ENCODE measurements around the gene ZNF185. TPM values are rescaled to one million over a fixed set of nuclear protein-coding genes. Genes with fewer than 3 reads are reported as not detected.

The ZNF185 gene
- total RNA-seq, 4 donors from 2014 or later, result 0.56 to 2.2 (median 1.3) TPM

GRCh38 chrX:152926279-152926678 is 28.4 kb downstream of the ZNF185 start:
- Histone ChIP-seq H3K27ac (no peak overlapping the region), H3K9me3 (no peaks in the 10 kb centered on the region), H3K4me1 (no peaks in the 10 kb centered on the region), H3K4me3 (no peak overlapping the region), H3K36me3 (no peaks in the 10 kb centered on the region), H3K27me3 (no peaks in the 10 kb centered on the region)
- ATAC-seq, result no peak
- intact Hi-C loops (cut with DNase I; ENCODE audit: low total_unique reads) (no loop called here), in situ Hi-C loops (cut with MboI; ENCODE audit: low sequenced_read_pairs in 4 of 4) (loop anchor here in 1 of 4 donors (25.0 kb wide), 1 partner anchor 536 kb away; the partner anchor contains the start of gene HAUS7)
- TF ChIP-seq POLR2A (IDR thresholded peaks at IDR 0.05) (no peak), CTCF (IDR thresholded peaks at IDR 0.05 in 4 of 5, conservative IDR thresholded peaks at IDR 0.05 in 1 of 5) (peak in 1 of 5 experiments; percentile 23)
- DNase-seq, result no peak

GRCh38 chrX:152926923-152927322 is 29.1 kb downstream of the ZNF185 start:
- TF ChIP-seq POLR2A (IDR thresholded peaks at IDR 0.05), result no peak
- no peak overlapping the region for H3K4me3 ChIP-seq
- H3K36me3 ChIP-seq, result no peaks in the 10 kb centered on the region
- in situ Hi-C loops (cut with MboI; ENCODE audit: low sequenced_read_pairs in 4 of 4), result loop anchor here in 1 of 4 donors (25.0 kb wide), 1 partner anchor 535 kb away; the partner anchor contains the start of gene HAUS7
- no peaks in the 10 kb centered on the region for H3K4me1 ChIP-seq
- no peak overlapping the region for H3K27ac ChIP-seq
- intact Hi-C loops (cut with DNase I; ENCODE audit: low total_unique reads), result no loop called here
- DNase-seq (no peak), ATAC-seq (no peak)
- no peaks in the 10 kb centered on the region for H3K9me3 ChIP-seq
- H3K27me3 ChIP-seq, result no peaks in the 10 kb centered on the region

GRCh38 chrX:152927858-152928760 is 30.2 kb downstream of the ZNF185 start:
- no peak overlapping the region for H3K4me3 ChIP-seq
- no peak for TF ChIP-seq POLR2A (IDR thresholded peaks at IDR 0.05)
- TF ChIP-seq CTCF (IDR thresholded peaks at IDR 0.05 in 4 of 5, conservative IDR thresholded peaks at IDR 0.05 in 1 of 5), result no peak
- no peaks in the 10 kb centered on the region for H3K4me1 ChIP-seq
- no peaks in the 10 kb centered on the region for H3K27me3 ChIP-seq
- H3K9me3 ChIP-seq, result no peaks in the 10 kb centered on the region
- H3K36me3 ChIP-seq, result no peaks in the 10 kb centered on the region
- intact Hi-C loops (cut with DNase I; ENCODE audit: low total_unique reads) (no loop called here), in situ Hi-C loops (cut with MboI; ENCODE audit: low sequenced_read_pairs in 4 of 4) (loop anchor here in 1 of 4 donors (25.0 kb wide), 1 partner anchor 534 kb away; the partner anchor contains the start of gene HAUS7)
- ATAC-seq (no peak), DNase-seq (no peak)
- H3K27ac ChIP-seq, result no peak overlapping the region

GRCh38 chrX:152928761-152929400 is 31.0 kb downstream of the ZNF185 start:
- in situ Hi-C loops (cut with MboI; ENCODE audit: low sequenced_read_pairs in 4 of 4), result loop anchor here in 1 of 4 donors (25.0 kb wide), 1 partner anchor 533 kb away; the partner anchor contains the start of gene HAUS7
- H3K4me3 ChIP-seq, result no peak overlapping the region
- TF ChIP-seq CTCF (IDR thresholded peaks at IDR 0.05 in 4 of 5, conservative IDR thresholded peaks at IDR 0.05 in 1 of 5) (no peak), POLR2A (IDR thresholded peaks at IDR 0.05) (no peak)
- H3K9me3 ChIP-seq, result no peaks in the 10 kb centered on the region
- H3K27ac ChIP-seq, result no peak overlapping the region
- no peaks in the 10 kb centered on the region for H3K36me3 ChIP-seq
- H3K27me3 ChIP-seq, result no peaks in the 10 kb centered on the region
- H3K4me1 ChIP-seq, result no peaks in the 10 kb centered on the region
- ATAC-seq, result no peak
- no peak for DNase-seq
- intact Hi-C loops (cut with DNase I; ENCODE audit: low total_unique reads), result no loop called here

- intact Hi-C loops (cut with DNase I; ENCODE audit: low total_unique reads), result no loop called here
- ATAC-seq, result no peak
- TF ChIP-seq POLR2A (IDR thresholded peaks at IDR 0.05) (no peak), CTCF (IDR thresholded peaks at IDR 0.05 in 4 of 5, conservative IDR thresholded peaks at IDR 0.05 in 1 of 5) (no peak)
Measured at GRCh38 chrX:152929898-152930297, 32.0 kb downstream of the ZNF185 start.

More at GRCh38 chrX:152929898-152930297, 32.0 kb downstream of the ZNF185 start:
- DNase-seq, result no peak
- Histone ChIP-seq H3K27me3 (no peaks in the 10 kb centered on the region), H3K9me3 (no peaks in the 10 kb centered on the region), H3K4me3 (no peak overlapping the region), H3K4me1 (no peaks in the 10 kb centered on the region), H3K27ac (no peak overlapping the region), H3K36me3 (no peaks in the 10 kb centered on the region)
- in situ Hi-C loops (cut with MboI; ENCODE audit: low sequenced_read_pairs in 4 of 4), result loop anchor here in 1 of 4 donors (25.0 kb wide), 1 partner anchor 532 kb away; the partner anchor contains the start of gene HAUS7
